PC-3 (cell line): Measurements from ENCODE around the gene GFER.

Source experiments
- CTCF ChIP-seq: fragments of 300-600 bp; sonication (generic); conservative IDR thresholded peaks from 2 replicates; pipeline ENCODE4 v1.5.1; 2017; ENCODE audit warnings: antibody characterized with exemption, low read depth, mild to moderate bottlenecking, low read length
- EZH2 ChIP-seq: fragments of 300-600 bp; sonication (generic); IDR thresholded peaks from one replicate; pipeline ENCODE4 v1.6.1; 2017; ENCODE audit warnings: antibody characterized with exemption, mild to moderate bottlenecking, low read length; ENCODE audit not compliant: unreplicated experiment
- EZH2phosphoT487 ChIP-seq: fragments of 300-600 bp; sonication (generic); IDR thresholded peaks from 2 replicates; pipeline ENCODE4 v1.6.1; 2018; ENCODE audit warnings: mild to moderate bottlenecking, antibody characterized with exemption, low read length, borderline replicate concordance

DNA sequence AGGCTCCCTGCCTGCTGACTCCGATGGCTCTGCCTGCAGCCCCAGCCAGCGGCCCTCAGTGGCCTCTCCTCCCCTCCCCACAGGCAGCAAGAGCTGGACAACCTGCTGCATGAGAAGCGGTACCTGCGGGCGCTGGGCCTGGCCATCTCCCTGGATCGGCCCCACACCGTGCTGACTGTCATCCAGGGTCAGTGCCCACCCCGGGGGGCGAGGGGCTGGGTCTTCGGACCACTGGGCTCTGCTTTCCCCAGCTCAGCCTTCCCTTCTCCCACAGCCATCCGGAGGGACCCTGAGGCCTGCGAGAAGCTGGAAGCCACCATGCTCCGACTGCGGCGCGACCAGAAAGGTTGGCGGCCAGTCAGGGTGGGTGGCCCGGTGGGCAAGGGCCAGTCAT lies 6.1 kb upstream of the GFER start:
- TF ChIP-seq EZH2 (no peak), CTCF (no peak), EZH2phosphoT487 (no peak)
